HG03378 (cell line): Measurements from ENCODE around the gene GCA.
A peak's percentile ranks its signal among the peaks of the same experiment; 100 is the strongest.

Source experiments
- ATAC-seq: cut with Tn5 transposase; IDR thresholded peaks from one replicate; pipeline ENCODE4 v1.9.1; 2021; ENCODE audit warnings: mild to moderate bottlenecking, moderate library complexity; ENCODE audit not compliant: unreplicated experiment

Gene GCA

DNA sequence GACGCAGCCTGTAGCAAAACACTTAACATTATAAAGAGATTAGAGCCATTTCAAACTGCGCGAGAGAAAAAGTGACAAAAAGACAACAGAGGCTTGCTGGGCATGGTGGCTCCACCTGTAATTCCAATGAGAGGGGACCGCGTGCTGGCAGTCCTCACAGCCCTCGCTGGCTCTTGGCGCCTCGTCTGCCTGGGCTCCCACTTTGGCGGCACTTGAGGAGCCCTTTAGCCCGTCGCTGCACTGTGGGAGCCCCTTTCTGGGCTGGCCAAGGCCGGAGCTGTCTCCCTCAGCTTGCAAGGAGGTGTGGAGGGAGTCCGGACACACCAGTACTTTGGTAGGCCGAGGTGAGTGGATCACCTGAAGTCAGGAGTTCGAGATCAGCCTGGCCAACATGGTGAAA is 16.1 kb upstream of the GCA start:
- no peak for ATAC-seq

DNA sequence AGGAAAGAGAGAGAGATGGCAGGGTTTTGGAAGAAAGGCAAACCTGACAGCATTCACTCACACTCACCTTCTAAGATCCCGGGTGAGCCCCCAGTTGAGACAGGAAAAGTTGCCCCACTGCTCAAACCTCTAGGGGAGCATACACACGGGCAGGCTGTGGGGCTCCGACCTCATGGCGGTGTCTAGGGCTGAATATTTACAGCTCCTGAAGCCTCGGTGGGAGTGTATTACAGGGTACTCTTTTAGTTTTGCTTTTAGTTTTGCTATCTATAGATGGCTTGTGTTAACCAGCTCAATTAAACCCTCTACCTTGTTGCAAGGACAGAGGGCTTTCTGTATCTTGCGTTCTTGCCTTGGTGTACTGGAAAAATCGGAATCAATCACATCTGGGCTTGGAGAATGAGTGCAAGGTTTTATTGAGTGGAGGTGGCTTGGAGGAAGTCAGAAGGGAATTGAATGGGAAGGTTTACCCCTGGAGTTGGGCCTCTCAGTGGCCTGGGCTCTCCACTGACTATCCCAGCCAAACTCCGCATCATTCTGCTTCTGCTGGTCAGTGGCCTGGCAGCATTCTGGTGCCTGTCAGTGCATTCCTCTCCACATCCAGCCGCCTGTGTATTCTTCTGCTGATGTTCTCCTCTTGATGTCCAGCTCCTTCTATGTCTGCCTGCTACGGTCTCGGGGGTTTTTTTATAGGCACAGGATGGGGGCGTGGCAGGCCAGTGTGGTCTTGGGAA is 15.3 kb upstream of the GCA start:
- ATAC-seq: peak; percentile 80

DNA sequence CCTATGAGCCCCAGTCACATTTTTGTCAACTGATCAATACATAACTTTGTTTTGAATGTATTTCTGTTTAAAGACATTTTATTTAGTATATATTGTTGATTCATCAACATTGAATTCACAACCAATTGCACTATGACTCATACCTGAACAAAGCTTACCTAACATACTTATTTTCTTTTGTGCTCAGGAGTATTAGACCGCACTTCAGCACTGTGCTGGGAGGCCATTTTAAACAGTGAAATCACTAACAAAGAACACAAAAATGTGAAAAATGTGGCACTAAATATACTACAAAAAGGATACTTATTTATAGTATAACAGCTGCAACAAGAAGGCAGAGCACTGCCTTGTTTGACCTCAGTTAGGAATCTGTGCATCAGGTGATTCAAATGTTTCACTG is 13.1 kb upstream of the GCA start:
- ATAC-seq: no peak

DNA sequence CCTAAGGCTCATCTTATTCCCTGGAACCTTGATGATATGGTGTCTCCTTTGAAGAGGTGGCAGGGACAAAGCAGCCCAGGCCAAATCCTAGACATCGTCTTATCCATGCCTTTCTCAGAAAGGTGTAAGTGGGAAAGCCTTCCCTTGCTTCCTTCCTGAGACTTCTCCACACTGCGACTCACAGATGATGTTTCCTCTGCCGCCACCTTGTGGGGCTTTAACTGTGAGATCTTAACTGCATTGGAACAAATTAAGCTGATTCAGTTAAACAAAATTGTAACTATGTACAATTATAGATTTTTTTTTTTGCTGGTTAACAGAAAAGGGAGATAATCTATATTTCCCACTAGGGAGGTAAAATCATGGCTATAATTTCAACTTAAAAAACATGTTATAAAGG is 10.0 kb upstream of the GCA start:
- peak; percentile 57 for ATAC-seq

DNA sequence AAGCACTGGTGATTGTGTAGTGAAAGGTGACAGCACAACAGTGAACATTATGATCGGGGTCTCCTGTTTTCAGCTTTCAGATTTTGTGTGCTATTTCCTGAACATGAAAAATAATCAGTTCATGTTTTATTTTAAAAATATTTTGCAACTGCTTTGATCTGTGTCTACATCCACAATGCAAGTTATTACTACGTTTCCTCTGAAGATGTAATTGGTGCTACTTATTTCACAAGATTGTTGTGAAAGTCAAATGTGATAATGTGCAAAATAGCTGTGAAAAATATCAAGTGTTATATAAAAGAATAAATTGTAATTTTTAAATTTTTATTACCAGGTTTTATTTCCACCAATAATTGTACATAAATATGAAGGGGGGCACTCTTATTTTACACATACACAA is 6.1 kb upstream of the GCA start:
- ATAC-seq: no peak

DNA sequence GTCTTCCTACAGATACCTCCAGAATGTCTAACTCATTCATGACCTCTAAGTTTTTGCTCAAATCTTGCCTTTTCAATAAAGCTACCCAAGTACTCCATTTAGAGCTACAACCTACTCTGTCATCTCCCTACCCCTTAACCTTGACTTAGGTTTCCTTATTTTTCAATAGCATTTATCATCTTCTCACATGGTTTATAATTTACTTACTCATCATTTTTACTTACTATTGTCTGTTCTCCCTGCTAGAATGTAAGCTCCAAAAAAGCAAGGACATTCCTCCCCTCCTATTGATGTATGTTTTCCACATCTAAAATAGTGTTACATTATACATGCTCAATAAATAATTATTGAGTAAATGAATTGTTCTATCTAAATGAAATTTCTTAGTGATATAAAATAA is 3.1 kb upstream of the GCA start:
- ATAC-seq: no peak

DNA sequence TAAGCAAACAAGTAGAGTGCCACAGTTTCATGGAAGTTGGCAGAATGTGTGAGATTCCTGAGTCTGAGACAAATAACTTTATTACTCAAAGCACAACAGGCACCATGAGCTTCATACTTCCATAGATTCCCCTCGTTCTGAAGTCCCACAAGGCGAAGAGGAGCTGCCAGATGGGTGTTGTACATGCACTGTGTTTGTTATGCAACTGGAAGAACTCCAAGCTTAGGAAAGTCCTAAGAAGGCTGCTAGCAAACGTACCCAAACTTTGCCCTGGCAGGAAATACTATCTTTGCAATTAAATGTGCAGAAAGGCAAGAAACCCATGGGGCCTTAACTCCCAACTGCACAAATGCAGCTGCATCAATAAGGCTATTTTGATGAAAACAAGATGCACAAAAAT is 1.6 kb upstream of the GCA start:
- ATAC-seq: no peak

DNA sequence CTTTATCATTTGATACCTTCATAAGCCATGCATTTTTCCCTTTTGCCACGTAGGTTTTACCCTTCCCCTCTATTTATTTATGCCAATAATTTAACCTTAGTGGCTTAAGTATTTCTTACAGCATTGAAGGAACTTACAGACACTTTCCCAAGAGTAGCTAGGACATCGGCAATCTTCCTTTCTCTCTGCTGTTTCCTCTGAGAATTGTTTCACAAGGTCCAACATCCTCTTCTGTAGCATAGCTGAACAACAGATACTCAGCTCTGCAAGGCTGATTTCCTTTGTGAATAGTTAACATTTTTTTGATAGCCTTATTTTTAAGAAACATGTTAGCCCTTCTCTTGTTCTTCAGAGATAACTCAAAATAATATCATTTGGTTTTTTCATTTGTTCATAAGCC is 1.1 kb upstream of the GCA start:
- ATAC-seq: no peak

DNA sequence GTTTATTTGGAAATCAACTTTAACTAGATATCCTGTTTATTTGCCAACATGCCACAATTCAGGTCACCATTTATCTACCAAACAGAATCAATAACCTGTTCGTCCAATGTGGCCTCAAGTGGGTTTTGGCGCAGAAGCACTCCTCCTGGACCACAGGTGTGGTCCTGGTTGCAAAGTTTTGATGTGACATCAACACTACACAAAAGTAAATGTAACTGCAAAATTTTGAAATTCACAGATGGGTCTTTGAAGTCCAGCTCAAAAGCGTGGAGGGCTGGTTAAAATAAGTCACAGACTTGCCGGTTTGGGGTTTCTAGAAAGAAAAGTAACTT is 474 bp upstream of the GCA start:
- no peak for ATAC-seq

DNA sequence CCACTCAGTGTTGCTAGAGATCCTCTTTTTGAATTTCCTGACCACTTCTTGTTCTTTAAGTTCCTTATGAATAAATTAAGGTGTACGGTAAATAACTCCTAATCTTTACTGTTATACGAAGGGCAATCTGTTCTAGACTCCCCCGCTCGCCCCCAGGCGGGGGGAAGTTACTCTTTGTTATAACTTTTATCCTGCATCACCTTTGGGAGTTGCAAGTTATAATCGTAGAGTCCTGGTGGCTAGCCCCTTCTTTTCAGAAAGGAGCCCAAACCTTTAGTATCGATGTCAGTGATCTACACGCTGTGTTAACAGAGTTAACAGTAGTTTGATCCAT is 652 bp downstream of the GCA start:
- no peak for ATAC-seq

DNA sequence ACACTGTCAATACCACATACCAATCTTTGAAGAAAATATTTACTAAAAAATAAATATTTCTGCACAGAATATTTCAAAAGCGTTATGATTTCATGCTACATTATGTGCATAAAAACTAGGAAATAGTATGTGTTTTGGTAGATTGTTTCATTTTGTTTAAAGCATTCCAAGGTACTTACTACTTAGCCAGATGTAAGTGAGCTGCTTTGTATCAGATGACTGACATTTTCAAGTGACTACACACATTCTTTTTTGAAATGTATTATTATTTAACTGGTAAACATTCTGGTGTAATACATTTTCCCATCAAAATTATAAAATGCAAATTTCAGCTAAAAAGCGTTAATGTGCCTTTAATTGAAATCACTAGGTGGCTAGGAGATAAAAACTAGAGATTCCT is 21.5 kb downstream of the GCA start:
- no peak for ATAC-seq

DNA sequence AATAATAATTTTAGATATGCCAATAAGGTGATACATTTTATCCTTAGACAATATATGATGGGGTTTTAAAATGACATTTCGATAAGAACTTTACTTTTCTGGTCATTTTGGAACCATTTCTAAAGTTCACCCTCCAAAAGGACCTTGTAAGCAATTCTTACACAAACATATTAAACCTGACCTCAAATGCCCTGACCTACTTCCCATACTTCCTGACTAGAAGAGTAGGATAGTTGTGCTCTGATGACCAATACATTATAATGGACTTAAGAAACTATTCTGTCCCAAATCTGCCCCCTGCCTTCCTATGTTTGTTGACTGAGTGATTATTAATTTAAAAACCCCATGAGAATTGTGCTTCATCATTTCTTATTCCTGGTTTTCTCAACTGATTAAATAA is 24.6 kb downstream of the GCA start:
- ATAC-seq: no peak

DNA sequence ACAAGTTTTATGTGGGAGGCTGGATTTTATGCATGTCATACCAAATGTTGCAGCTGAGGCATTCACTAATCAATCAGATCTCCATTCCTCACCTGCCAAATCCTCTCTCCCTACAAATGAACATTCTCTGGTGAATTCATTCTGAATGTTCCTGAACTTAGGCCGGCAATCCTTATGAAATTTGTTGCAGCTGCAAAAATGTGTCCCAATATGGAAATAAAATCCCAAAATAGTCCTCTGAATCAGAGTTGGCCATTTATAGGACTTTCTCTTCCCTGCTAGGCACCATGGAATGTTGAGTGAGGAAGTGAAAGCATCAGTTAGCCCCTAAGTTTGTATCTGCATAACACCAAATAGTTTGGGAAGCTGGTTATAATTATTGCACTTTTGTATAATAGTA is 25.6 kb downstream of the GCA start:
- ATAC-seq: no peak

DNA sequence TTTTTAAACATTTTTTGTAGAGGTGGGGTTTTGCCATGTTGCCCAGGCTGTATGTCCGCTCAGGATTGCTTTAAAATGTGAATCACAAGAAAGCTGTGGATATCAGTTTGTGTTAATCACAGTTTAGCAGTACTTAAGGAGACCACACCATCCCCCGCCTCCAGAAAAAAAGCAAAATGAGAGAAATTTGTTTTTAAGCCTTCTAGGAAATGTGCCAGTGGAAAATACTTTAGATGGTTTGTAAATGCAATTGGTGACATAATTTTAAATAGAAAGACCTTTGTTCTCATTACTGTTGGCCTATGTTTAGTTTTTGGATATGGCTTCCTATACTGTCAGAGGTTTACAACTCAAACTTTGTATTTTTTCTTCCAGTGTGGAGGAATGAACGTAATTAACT is 27.0 kb downstream of the GCA start:
- ATAC-seq: no peak

DNA sequence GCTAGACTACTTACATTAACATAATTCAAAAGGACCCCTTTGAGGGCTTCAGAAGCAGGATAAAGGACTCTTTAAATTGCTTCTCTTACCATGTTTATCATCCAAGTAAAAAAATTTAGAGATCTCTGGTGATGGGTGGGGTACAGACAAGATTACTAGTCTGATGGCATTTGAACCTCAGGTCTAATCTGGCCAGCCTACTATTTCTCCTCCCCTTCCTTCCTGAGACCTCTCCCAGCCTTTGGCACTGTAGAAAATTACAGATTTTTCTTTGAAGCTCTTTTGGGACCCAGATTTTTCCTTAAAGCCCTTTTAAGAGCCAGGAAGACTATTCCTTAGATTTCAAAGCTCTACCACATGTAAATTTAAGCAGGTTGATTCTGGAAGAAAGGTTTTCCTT is 28.9 kb downstream of the GCA start:
- ATAC-seq: no peak

DNA sequence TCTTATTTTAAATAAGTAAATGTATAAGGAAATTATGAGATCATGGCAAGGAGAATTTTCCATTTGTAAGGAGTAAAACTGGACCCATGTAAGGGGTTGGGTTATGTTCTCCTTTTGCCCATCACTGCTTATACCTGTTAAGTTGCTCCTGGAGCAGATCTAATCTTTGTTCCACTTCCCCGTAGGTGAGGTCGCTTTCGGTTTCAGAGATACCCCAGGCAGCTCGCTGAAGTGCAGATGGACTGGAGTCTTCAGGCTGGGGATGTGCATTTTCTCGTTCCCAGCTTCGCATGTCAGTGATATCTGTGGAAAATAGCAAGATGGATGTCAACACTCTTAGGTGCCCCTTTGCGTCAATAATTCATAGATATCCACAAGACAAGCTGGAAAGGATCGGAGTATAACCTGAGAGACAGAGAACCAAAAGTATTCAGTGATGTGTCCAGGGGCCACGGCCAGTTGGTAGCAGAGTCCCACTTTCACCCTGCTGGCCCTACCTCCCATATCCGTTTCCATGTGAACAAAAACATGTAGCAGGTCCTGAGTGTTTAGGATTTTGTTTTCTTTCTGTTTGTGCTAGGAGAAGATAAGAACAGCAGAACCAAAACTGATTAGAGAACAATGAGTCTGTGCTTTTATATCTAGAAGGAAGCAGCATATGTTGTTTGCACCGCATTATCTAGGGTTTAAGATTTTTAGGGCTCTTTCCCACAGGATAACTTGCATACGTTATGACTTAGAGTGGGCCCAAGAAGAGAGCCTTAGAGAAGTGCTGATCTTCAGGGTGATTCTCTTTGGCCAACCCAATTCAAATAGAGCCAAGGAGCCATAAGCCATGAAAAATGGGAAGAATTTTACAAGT is 36.0 kb downstream of the GCA start:
- ATAC-seq: no peak

DNA sequence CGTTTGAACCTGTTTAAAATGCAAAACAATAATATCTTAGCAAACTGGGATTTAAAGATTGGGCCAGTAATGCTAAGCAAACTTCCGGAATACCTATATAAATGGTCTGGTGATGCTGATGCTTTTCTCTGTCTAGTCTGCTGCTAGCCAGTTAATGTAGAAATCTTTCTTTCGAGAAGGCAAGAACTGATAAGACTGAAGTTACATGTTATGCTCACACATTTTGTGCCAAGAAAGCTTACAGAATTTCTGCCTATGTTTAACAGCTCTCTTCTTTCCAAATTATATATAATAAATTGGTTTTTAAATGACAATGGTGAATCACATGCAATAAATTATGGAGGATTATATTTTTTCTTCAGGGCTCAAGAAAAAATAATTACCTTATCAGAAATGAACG is 37.9 kb downstream of the GCA start:
- ATAC-seq: no peak

DNA sequence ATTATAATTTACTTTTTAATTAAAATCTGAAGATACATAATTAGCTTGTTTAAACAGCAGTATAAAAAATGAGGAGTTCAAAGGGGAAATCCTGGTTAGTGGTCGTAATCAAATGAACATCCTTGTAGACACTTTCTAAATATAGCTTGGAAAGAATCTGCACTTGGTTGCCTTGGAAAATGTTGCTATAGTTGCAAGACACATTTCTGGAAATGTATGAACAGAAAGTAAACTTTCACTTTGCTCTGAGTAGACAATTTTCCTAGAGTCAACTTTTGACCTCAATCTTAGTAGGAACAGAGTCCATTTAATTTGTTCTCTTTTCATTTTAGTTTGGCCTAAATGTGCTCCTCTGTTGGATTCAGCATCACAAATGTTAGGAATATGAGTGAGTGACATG is 38.3 kb downstream of the GCA start:
- no peak for ATAC-seq

DNA sequence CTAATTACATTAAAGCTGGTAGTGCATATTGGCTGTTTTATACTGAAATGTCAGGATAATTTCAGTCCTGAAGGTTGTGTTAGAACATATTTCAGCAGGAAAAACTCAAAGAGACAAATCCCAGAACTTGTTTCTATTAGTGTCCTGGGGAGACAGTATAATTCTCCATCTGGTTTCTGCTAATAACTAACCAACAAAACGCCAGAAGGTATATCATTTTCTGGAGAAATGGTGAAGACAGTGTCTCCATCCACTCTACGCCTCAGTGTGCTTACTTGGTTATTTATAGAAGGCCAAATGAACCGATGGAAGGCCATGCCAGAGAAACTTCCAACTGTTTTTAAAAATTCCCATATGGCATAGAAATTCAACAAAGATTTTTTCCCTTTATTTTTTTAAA is 41.6 kb downstream of the GCA start:
- ATAC-seq: no peak

DNA sequence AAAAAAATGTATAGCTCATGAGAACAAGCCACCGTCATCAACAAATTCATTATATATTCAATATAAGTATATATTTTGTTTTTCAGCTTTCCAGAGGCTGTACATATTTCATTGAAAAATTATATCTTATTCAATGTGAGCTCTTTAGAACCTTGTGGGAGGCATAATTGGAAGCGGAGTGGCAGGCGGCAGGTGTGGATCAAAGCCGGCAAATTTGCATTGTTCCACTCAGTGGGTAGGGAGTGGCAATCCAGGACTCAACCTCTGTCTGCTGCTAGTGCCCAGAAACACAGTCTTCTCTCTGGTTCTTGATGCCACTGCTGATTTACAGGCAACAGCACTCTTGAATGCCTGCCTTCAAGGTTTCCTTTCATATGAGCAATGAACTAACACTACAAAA is 46.9 kb downstream of the GCA start:
- no peak for ATAC-seq

DNA sequence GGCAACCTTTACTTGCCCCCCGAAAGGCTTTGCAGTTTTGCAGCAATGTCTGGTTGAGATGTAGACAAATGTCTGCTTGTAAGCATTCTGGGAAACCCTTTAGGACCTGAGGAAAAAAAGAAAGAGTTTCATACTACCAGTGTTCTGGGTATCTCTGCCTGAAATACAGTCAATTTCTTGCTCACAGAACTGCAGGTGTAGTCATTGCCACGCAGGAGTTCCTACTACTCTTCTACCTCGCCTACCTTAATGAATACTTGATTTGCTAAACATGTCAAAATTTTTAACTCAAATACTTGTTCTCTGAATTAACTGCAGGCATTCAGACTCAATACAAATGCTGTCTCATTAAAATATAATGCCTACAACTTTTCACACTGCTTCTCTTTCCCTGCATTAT is 56.4 kb downstream of the GCA start:
- no peak for ATAC-seq

DNA sequence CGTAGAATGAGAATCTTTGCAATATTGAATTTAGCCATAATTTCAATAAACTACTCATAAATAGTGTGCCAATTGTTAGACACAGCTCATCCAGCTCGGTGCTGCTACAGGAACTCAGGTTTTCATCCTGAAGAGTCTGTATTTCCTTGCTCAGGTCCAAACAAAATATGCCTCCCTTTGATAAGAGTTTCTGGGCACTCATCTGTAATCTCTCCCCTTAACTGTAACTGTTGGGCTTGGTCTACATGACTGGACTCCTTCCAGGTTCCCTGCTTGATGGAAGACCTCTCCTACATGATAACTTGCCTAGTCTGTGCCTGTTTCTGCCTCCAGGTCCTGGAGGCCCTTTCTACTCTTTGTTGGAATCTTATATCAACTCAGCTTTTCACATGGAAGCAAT is 57.9 kb downstream of the GCA start:
- no peak for ATAC-seq

DNA sequence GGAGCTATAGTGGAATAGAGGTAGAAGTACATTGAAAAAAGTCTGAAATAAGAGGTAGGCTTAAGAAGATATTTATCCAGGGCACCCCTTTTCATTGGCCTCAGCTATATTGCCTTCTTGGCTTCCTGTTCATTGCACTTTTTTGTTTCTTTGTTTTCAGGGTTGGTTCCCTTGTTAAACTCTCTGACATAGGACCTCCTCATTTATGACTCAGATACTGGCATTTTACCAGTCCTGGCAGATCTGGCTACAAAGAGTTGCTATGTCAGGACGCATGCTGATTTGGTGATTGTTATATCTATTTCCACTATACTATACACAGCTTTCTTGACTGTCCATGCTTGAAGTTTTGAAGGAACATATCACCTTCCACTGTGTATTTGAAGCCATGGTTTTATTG is 60.0 kb downstream of the GCA start:
- ATAC-seq: no peak
